ENCODE measurements around the gene TWF1.
"Not testable (repeated sequence)": the region's sequence is repeated elsewhere in the genome, so short reads cannot be mapped to it uniquely, and the experiment has no call there.

The TWF1 gene

GRCh38 chr12:43805860-43806736 is at the start of gene TWF1:
TWF1 (minus strand) TSS chr12:43806317; CDS start chr12:43806245, 72 bp downstream.
- DNase-seq = peak; percentile 82 to 87

GRCh38 chr12:43852744-43853143 is 46.6 kb upstream of the TWF1 start:
- DNase-seq = no peak

DNA sequence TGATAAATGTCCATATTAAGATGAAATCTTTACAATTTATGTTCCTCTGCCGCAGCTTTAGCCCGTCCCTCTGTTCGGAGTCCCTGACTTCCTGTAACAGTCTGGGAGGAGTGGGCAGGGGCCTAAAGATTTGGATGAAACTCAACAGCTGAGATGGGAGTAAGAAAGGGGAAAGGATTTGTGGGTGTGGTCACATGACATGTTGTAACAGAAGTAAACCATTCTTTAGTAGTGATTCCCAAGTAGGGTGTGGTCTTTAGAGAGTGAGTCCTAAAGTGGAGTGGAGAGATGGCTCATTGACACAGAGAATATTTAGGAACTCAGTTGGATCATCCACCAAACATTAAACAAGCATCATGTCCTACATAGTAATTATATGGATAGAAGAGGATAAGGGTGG is 42.7 kb upstream of the TWF1 start:
- DNase-seq = no peak

- no peak for DNase-seq
These were observed 42.0 kb upstream of the TWF1 start for GRCh38 chr12:43848226-43848507.

- not testable (repeated sequence) for DNase-seq
These were observed 41.5 kb upstream of the TWF1 start for GRCh38 chr12:43847425-43848225.

GRCh38 chr12:43842259-43842658 is 36.1 kb upstream of the TWF1 start:
- DNase-seq = no peak

DNA sequence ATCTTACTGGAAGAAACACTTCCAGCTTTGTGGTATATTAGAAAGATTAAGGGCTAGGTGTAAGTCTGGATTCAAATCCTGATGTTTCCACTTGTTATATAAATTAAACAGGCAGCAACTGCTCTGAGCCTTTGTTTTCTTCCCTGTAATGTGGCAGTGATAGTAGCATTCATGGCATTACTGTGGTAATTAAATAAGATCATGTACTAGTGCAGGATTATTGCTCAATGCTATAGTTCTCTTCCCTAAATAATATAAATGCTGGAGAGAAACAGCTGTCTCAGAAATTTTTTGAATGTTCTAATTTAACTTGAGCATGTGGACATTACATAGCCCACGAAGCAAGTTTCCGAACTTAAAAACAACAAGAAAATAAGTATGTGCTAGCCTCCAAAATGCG is 35.1 kb upstream of the TWF1 start:
- no peak for DNase-seq

- no peak for DNase-seq
These were observed 34.2 kb upstream of the TWF1 start for GRCh38 chr12:43840338-43840737.

DNA sequence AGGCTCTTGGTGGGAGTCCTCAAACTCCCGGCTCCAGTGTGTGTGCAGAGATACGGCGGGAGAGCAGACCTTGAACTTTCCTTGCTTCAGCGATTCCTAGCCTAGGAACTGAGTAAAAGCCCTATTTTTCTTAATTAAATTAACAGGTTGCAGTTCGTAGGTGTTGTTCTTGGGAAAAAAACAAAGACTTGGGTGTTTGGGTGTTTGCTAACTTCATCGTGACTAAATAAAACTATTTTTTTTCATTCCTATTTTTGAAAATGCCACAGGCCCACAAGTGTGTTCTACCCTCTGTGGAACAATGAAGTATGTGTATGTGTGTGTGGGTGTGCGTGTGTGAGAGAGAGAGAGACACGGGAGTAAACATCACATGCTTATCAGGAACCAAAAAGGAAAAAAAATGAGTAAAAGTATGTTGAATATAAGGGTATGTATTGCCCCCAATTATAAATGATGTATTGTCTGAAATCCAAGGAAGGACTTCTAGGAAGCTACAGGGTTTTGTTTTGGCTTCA is 30.4 kb upstream of the TWF1 start:
- no peak for DNase-seq

GRCh38 chr12:43835656-43836474 is 29.7 kb upstream of the TWF1 start, which contains the start of gene TMEM117:
TMEM117 (plus strand) TSS chr12:43836081.
- DNase-seq = peak; percentile 42 to 50

- no peak for DNase-seq
These were observed 29.1 kb upstream of the TWF1 start for GRCh38 chr12:43835264-43835655.

DNA sequence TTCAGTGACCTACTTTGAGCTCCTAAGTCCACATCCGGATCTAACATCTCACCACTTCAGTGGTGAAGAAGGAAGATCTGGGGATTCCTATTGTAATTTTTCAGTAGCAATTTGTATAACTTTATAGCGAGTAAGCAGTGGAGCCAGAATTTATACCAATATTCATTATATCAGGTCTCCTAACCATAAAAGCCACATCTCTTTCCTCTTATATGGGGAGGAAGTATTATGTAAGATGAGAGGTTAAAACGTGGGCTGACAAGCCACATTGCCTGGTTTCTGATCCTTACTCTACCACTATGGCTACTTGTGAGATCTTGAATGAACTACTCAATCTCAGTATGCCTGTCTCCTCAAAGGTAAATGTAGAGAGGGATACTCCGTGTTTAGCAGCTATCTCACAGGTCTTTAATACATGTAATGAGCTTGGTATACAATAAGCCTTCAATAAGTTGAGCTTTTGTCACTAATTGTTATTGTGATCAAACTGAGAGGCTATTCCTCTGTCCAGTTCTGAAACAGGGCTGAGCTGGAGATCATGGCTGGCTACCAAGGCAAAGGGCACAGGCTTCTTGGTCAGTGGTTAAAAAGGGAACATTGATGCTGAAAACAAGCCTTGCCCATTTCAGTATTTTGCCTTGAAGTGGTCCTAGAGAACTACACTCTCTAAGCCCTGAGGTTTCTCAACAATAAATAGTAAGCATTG is 26.5 kb upstream of the TWF1 start:
- no peak for DNase-seq

- DNase-seq = no peak
These were observed 21.0 kb upstream of the TWF1 start for GRCh38 chr12:43827093-43827492.

- DNase-seq = no peak
These were observed 20.6 kb upstream of the TWF1 start for GRCh38 chr12:43826681-43827080.

GRCh38 chr12:43824207-43824775 is 18.2 kb upstream of the TWF1 start:
- no peak for DNase-seq

DNA sequence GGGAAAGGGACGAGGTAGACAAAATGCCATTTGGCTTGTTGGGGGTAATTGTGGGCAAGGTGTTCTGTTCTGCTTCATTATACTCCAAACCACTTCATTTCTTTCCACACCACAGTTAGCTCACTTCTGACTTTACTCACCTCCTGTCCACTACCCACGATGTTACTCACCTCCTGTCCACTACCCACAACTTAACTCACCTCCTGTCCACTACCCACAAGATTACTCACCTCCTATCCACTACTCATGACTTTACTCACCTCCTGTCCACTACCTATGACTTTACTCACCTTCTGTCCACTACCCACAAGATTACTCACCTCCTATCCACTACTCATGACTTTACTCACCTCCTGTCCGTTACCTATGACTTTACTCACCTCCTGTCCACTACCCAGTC is 10.1 kb upstream of the TWF1 start:
- DNase-seq = no peak

- no peak for DNase-seq
These were observed 9.3 kb upstream of the TWF1 start for GRCh38 chr12:43815416-43815815.

GRCh38 chr12:43812926-43813325 is 6.8 kb upstream of the TWF1 start:
- no peak for DNase-seq

- no peak for DNase-seq
These were observed 5.9 kb upstream of the TWF1 start for GRCh38 chr12:43812057-43812456.

GRCh38 chr12:43807386-43807785 is 1.3 kb upstream of the TWF1 start:
- DNase-seq = no peak

DNA sequence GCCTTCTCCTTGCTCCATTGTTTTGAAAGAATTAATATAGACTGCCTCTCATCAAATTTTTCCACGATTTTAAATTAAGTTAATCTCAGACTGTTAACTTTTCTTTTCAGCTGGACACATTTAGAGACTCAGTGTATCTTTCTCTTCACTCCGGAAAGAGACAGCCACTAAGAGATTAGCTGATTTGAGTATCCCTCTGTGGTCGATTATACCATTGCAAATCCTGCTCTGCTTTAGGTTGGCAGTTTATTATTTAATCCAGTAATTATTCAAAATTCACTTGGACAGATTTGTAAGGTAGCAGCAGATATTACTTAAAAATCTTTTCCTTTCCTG is 588 bp upstream of the TWF1 start:
- DNase-seq = no peak

DNA sequence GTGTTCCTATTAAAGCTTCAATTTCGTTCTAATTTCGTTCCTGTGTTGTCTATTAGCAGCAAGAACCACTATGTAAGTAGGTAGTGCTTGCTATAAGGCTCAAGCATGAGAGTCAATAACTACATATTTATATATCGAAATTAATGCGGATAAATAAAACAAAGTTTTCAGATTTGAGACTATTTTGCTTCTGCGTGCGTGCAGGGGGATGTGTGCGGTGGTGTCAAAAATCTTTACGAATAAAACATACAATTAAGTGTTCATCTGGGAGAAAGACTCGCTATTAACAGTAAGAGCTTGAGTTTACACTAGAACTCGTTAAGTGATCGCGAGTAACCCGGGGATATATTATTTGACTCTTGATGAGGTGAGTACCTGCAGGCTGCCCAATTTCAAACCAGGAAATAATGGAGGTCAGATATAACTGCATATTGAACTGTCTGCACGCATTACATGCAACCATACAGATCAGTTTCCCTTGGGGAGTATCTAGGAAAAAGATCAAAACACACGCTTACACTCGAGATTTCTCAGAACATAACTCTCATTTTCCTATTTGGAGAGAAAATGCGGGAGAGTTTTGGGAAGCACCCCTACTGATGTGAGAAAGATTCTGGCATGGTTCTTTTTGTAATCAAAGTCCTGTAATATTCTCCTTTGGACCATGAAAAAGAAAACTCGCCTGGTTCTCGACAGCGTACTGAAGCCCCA is 813 bp downstream of the TWF1 start:
- DNase-seq = no peak

All from stimulated activated CD4-positive, alpha-beta T cell treated with anti-CD3 and anti-CD28 coated beads, Interleukin-2, amount 100 ng/mL, for 48 hours (primary cell).